ENCODE results near the gene ADAMTS14. TPM values are rescaled to one million over a fixed set of nuclear protein-coding genes. Genes with fewer than 3 reads are reported as not detected.
A peak's percentile ranks its signal among the peaks of the same experiment; 100 is the strongest.

The ADAMTS14 gene
- polyA plus RNA-seq, 3 donors, result 1.2 to 2.5 (median 1.6) TPM

- no peak for DNase-seq
Observed at GRCh38 chr10:70694418-70695141, 22.3 kb downstream of the ADAMTS14 start.

GRCh38 chr10:70695241-70696030 lies 23.1 kb downstream of the ADAMTS14 start:
- no peak for DNase-seq

- no peak for DNase-seq
Observed at GRCh38 chr10:70698211-70698610, 25.9 kb downstream of the ADAMTS14 start.

GRCh38 chr10:70699063-70699658 lies 26.9 kb downstream of the ADAMTS14 start:
- no peak for DNase-seq

GRCh38 chr10:70699659-70700174 lies 27.4 kb downstream of the ADAMTS14 start:
- no peak for DNase-seq

- DNase-seq, result no peak
Observed at GRCh38 chr10:70702190-70702763, 30.0 kb downstream of the ADAMTS14 start.

GRCh38 chr10:70704211-70704610 lies 31.9 kb downstream of the ADAMTS14 start:
- no peak for DNase-seq

GRCh38 chr10:70705121-70705861 lies 33.0 kb downstream of the ADAMTS14 start:
- no peak for DNase-seq

- no peak for DNase-seq
Observed at GRCh38 chr10:70711177-70711576, 38.9 kb downstream of the ADAMTS14 start.

- DNase-seq, result no peak
Observed at GRCh38 chr10:70711911-70712310, 39.6 kb downstream of the ADAMTS14 start.

GRCh38 chr10:70714245-70714644 lies 41.9 kb downstream of the ADAMTS14 start:
- DNase-seq, result no peak

GRCh38 chr10:70714951-70715350 lies 42.6 kb downstream of the ADAMTS14 start:
- DNase-seq, result no peak

- DNase-seq, result no peak
Observed at GRCh38 chr10:70715853-70716795, 43.8 kb downstream of the ADAMTS14 start.

- DNase-seq, result no peak
Observed at GRCh38 chr10:70722820-70723424, 50.6 kb downstream of the ADAMTS14 start.

- DNase-seq, result no peak
Observed at GRCh38 chr10:70723771-70724170, 51.5 kb downstream of the ADAMTS14 start.

GRCh38 chr10:70726909-70727495 lies 54.7 kb downstream of the ADAMTS14 start:
- DNase-seq, result no peak

- DNase-seq, result no peak
Observed at GRCh38 chr10:70728328-70728727, 56.0 kb downstream of the ADAMTS14 start.

- DNase-seq, result peak; percentile 15
Observed at GRCh38 chr10:70729763-70730357, 57.6 kb downstream of the ADAMTS14 start.

- no peak for DNase-seq
Observed at GRCh38 chr10:70730955-70731354, 58.6 kb downstream of the ADAMTS14 start.

Measured in renal pelvis (tissue), 4 donors.